HG02642 (cell line): ENCODE results near the gene PRSS21.

Experiments
- ATAC-seq: cut with Tn5 transposase; IDR thresholded peaks from one replicate; pipeline ENCODE4 v1.9.1; 2021; ENCODE audit warnings: mild to moderate bottlenecking; ENCODE audit not compliant: unreplicated experiment, poor library complexity

Gene PRSS21

GRCh38 chr16:2839650-2840450 lies 22.8 kb downstream of the PRSS21 start:
- ATAC-seq = no peak

GRCh38 chr16:2840914-2841313 lies 23.9 kb downstream of the PRSS21 start:
- ATAC-seq = no peak

- ATAC-seq = no peak
These were observed 24.7 kb downstream of the PRSS21 start for GRCh38 chr16:2841606-2842339.

GRCh38 chr16:2842340-2843000 lies 25.4 kb downstream of the PRSS21 start:
- ATAC-seq = no peak

- ATAC-seq = no peak
These were observed 26.5 kb downstream of the PRSS21 start for GRCh38 chr16:2843526-2843925.

GRCh38 chr16:2845116-2845515 lies 28.1 kb downstream of the PRSS21 start:
- no peak for ATAC-seq

GRCh38 chr16:2846511-2847310 lies 29.7 kb downstream of the PRSS21 start:
- no peak for ATAC-seq

GRCh38 chr16:2848933-2849725 lies 32.1 kb downstream of the PRSS21 start:
- ATAC-seq = no peak

- no peak for ATAC-seq
These were observed 35.1 kb downstream of the PRSS21 start for GRCh38 chr16:2852003-2852730.

- no peak for ATAC-seq
These were observed 35.9 kb downstream of the PRSS21 start for GRCh38 chr16:2852731-2853507.

- no peak for ATAC-seq
These were observed 36.6 kb downstream of the PRSS21 start for GRCh38 chr16:2853531-2854073.

- ATAC-seq = no peak
These were observed 37.8 kb downstream of the PRSS21 start for GRCh38 chr16:2854700-2855309.

GRCh38 chr16:2855536-2855935 lies 38.5 kb downstream of the PRSS21 start:
- ATAC-seq = no peak

GRCh38 chr16:2856061-2856670 lies 39.1 kb downstream of the PRSS21 start:
- ATAC-seq = no peak

- no peak for ATAC-seq
These were observed 39.8 kb downstream of the PRSS21 start for GRCh38 chr16:2856686-2857450.

- no peak for ATAC-seq
These were observed 40.6 kb downstream of the PRSS21 start, which contains the start of gene PRSS22 for GRCh38 chr16:2857451-2858244. PRSS22 (minus strand) TSS chr16:2858170; CDS start chr16:2858104, 66 bp downstream.
